GM21529 (cell line): ENCODE measurements around the gene RFFL.
A peak's percentile ranks its signal among the peaks of the same experiment; 100 is the strongest.
"Not testable (repeated sequence)": the region's sequence is repeated elsewhere in the genome, so short reads cannot be mapped to it uniquely, and the experiment has no call there.

Source experiments
- ATAC-seq: cut with Tn5 transposase; IDR thresholded peaks from one replicate; pipeline ENCODE4 v1.9.1; 2021; ENCODE audit not compliant: unreplicated experiment

Gene RFFL, protein sequence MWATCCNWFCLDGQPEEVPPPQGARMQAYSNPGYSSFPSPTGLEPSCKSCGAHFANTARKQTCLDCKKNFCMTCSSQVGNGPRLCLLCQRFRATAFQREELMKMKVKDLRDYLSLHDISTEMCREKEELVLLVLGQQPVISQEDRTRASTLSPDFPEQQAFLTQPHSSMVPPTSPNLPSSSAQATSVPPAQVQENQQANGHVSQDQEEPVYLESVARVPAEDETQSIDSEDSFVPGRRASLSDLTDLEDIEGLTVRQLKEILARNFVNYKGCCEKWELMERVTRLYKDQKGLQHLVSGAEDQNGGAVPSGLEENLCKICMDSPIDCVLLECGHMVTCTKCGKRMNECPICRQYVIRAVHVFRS

DNA sequence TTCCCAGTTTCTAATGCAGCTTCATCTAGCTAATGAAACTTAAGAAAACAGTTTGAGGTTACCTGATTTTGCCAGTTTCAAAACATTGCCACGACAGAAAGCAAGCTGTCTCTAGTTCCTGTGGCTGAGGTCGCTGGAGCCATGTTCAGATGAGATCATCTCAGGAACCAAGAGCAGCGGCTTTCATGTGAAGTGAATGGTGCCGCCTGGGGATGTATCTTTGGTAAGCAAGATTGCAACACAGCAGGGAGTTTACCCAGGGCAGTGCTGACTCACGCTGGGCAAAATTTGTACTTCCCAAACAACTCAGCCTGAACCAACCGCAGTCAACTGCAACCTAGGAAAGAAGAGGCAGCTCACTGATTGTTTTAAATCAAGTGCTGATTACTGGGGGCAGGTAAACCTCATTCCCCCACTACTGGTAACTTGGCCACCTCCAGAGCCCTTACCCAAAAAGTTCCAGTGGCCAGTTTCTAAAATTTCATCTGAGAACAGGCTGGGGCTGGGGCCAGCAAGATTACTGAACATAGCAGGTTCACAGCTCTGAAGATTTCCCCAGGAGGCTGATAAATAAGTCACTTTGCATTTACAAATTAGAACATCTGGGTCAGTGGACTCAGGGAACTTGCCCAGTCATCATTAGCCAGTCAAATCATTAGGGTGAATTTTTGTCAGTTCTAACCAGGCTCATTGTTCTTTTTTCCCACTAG is at the start of gene RFFL:
TSS of gene RFFL (minus strand) at position 194 of the 710 bp plus-strand sequence. CDS start 37,154 bp downstream, outside the sequence.
- ATAC-seq: peak; percentile 92

DNA sequence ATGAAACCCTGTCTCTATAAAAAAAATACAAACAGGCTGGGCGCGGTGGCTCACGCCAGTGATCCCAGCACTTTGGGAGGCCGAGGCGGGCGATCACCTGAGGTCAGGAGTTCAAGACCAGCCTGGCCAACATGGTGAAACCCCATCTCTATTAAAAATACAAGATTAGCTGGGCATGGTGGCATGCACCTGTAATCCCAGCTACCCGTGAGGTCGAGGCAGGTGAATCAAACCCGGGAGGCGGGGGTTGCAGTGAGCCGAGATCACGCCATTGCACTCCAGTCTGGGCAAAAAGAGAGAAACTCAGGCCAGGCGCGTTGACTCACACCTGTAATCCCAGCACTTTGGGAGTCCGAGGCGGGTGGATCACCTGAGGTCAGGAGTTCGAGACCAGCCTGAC is 47.3 kb upstream of the RFFL start:
- not testable (repeated sequence) for ATAC-seq

DNA sequence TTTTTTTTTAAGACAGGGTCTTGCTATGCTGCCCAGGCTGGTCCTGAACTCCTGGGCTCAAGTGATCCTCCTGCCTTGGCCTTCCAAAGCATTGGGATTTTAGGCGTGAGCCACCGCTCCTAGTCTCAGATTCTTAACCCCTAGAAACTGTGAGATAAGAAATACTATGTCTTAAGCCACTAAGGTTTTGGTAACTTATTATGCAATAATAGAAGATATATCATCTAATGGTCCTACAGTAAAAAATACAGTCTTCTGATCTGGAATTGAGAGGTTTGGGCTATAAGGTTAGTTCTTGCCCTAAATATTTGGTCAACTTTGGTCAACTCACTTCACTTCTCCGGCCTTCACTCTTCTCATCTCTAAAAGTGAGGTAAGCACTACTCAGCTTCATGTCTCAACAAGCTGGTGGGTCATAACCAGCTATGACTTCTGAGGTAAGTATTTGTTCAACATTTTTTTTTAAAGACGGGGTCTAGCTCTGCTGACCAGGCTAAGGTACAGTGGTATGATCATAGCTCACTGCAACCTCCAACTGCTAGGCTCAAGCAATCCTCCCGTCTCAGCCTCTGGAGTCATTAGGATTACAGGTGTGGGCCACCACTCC is 41.4 kb upstream of the RFFL start:
- ATAC-seq: no peak

DNA sequence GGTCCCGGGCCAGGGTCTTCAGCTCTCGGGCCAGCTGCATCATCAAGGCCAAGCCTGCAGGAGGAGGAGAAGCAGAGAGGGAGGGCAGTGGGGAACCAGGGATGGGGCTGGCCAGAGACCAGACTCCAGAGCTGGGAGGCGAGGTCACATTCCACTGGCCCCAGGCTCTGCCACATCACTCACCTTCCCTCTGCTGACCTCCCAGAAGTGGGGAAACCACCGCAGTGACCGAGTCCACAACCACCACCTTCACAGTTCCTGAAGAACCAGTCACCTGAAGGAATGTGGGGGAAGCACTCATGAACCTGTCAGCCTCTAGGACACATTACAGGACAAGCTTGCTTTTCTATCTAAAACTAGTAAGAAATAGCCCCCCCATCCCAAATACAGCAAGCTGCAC is 39.8 kb upstream of the RFFL start:
- no peak for ATAC-seq

DNA sequence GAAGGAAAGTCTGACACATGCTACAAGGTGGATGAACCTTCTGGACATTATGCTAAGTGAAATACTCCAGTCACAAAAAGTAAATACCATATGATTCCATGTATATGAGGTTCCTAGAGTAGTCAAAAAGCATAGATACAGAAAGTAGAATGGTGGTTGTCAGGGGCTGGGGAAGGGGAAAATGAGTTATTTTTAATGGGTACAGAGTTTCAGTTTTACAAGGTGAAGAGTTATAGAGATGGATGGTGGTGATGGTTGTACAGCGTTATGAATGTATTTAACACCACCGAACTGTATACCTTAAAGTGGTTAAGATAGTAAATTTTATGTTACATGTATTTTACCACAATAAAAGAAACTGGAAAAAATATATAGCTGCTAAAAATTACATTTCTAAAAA is 38.2 kb upstream of the RFFL start:
- no peak for ATAC-seq

DNA sequence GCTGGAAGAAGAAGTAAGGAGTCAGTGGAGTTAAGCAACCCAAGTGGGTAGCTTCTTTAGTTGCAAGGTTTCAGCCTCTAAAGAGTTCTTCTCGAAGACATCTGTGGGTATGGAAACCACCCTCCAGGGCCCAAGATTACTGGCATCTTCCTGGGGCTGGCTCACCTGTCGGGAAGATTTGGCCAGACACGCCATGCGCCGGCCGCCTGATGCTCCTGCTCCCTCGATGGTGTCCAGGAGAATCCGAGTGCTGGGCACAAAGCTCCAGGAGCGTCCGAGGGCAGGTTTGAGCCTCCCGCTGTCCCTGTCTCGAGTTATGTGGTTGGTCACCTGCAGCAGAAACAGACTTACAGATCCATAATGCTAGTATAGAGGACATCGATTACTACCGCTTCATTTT is 37.5 kb upstream of the RFFL start:
- no peak for ATAC-seq

DNA sequence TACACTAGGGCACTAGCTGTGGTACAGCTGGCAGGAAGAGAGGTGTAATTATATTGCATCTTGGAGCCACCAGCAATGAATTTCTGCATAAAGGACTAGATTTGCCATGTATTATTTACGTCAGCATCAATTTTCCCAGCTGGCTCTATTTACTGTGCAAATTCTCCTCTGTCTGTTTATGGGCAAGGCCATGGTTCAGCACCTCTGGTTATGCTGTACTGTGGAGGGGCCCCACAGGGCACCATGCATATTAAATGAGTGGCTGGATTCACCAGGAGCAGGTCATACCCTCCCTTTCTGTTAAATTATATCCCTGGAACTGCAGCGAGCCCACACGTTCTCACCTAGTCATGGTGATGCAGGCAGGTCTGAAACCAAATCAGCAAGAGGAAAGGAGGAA is 36.4 kb upstream of the RFFL start:
- no peak for ATAC-seq

DNA sequence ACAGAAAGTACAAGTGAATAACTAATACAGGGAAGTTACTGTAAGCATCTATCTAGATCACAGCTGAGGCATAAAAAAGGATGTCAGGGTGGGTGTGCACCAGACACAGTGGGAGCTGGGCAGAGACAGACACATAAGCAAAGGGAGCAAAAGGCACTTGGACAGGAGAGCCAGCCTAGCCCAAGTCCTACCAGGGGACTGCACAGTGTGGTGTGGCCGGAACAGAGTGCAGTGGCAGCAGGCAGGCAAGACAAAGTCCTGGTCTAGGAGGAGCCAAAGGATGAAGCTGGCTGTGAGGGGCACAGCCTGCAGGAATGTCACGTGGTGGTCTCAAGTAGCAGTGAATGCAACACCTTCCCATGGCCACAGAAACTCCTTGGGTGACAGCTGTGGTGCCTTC is 34.3 kb upstream of the RFFL start:
- ATAC-seq: no peak

DNA sequence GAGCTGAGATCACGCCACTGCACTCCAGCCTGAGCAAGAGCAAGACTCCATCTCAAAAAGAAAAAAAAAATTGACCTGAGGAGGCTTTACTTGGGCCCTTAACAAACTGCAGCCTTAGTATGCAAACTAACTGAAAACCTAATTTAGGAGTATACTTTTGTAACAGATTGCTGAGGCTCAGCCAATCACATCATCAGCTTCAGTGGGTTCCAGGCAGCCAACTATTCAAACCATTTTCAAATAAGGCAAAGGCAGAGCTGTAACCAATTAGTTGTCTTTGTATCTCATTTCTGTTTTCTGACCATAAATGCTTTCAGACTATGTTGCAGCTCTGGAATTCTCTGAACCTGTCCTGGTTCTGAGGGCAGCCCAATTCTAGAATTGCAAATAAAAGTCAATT is 32.2 kb upstream of the RFFL start:
- ATAC-seq: no peak

DNA sequence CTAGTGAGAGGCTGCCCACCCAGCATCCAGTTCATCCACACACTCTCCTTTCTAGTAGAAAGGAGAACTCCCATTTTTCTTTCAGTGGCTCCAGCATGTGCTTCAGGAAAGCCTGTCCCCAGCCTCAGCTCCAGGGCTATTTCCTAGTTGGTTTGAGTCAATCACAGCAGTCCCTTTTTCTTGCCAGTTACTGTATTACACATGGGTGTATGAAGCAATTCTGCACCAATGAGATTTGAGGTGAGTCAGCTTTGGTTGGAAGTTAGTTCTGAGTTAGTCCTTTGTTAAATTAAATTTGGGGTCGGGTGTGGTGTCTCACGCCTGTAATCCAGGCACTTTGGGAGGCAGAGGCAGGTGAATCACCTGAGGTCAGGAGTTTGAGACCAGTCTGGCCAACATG is 31.4 kb upstream of the RFFL start:
- no peak for ATAC-seq

DNA sequence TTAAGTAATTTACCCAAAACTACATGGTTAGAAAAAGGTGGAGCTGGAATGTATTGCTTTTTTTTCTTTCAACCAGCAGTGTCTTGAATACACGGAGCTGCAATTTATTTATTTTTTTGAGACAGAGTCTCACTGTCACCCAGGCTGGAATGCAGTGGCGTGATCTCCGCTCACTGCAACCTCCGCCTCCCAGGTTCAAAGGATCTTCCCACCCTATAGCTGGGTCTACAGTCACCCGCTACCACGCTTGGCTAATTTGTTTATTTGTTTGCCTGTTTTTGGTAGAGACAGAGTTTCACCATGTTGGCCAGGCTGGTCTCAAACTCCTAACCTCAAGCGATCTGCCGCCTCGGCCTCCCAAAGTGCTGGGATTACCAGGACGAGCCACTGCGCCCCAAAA is 27.2 kb upstream of the RFFL start:
- ATAC-seq: not testable (repeated sequence)

DNA sequence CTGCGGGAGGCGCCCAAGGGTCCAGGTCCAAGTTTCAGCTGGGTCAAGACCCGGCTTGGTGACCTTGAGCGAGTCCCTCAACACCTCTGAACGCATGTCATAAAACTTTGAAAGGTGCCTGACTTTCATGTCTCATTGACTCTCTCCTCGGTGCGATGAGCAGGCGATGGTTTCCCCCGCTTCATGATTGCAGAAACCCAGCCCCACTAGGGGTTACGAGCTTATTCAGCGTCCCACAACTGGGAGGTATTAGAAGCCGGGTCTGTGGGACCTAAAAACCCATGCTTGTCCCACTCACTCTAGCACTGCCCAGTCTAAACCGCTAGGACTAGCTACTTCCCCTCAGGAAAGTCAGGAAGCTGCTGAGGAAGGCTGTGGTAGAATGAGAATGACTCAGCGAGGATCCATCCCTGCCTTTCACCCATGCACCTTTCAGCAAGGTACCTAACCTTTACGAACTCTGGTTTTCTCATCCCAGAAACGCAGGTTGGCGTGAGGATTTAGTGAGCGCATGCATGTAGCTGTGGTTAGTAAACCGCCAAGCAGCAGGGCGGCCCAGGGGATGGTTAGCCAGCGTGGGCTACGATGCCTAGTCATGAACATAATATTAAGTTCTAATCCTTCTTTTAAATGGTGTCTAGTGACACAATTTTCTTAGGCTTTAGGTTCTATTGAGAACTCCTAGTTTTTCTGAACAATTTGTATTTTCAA is 26.2 kb upstream of the RFFL start:
- ATAC-seq: peak; percentile 23

DNA sequence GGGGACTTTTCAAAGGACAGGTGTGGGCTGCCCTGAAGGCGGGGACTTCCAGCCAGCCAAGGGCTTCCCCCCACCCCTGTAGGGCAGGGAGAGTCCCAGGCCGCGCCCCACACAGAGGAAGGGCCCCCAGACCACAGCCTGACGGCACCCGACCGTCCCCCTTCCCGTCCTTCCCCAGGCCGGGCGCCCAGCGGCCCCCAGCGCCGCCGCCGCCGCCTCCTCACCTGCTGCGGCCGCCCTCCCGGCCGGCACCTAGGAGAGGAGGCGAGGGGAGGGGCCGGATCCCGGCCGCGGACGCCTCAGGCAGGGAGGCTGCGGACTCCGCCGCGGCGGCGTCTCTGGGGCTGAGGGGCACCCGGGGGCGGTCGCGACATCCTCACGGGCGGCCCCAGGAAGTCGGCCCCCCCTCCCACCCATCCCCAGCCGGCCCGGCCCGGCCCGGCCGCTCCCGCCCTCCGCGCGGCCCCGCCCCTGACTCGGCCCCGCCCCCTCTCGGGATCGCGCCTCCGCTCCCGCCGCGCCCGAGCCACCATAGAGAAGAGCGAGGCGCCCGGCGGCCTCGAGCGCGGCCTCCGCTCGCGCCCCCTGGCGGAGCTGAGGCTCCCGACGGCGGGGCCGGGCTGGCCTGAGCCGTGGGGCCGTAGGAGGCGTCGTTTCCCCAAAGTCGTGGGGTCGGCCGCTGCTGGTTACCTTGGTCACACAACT is 25.5 kb upstream of the RFFL start:
- peak; percentile 64 for ATAC-seq

DNA sequence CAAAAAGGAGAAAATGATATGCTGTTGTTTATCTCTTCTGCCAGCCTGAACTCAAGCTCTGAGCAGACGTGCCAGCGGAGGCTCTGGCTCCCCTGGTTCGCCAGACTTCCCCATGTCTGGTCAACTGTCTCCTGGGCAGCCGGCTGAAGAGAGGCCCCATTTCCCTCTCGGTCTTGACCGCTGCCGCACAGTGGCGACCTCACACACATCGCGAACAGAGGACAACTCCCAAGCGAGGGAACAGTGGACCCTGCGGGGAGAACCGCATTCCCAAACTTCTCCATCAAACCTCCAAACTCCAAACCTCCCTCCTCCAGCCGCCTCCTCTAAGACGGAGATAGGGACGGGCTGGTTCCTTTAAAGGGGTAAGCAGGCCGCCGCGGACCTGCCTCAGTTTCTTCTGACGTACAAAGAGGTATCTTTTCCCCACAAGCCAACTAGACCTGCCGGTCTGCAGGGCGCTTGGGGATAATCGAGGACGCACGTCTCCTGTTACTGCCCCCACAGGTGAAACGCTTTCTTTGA is 24.9 kb upstream of the RFFL start:
- ATAC-seq: no peak

DNA sequence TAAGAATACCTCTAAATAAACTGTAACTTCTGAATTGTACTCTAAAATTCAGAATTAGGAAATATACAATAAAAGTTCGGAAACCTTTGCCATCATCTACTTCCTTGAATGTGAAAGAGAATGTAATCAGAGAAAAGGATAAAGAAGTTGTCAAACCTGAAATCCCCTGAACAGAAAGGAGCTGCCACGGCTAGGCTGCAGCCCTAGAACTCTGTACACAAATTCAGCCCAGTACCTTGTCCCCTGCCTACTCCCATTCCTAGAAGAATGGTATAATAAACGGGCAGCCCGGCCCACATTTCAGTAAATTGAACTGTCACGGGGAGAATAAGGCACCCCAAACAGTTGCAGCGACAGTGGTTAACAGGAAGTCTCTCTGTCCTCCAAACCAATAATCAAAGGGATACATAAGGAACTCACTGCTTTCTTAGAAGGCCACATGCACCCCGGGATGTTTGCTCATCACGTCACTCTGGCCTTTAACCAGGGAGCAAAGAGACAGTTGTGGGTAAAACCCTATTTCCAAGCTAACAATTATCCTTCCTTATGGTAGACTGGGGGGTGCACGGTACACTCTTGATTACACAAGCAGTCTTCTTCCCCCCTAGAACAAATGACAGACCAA is 24.3 kb upstream of the RFFL start:
- ATAC-seq: no peak

DNA sequence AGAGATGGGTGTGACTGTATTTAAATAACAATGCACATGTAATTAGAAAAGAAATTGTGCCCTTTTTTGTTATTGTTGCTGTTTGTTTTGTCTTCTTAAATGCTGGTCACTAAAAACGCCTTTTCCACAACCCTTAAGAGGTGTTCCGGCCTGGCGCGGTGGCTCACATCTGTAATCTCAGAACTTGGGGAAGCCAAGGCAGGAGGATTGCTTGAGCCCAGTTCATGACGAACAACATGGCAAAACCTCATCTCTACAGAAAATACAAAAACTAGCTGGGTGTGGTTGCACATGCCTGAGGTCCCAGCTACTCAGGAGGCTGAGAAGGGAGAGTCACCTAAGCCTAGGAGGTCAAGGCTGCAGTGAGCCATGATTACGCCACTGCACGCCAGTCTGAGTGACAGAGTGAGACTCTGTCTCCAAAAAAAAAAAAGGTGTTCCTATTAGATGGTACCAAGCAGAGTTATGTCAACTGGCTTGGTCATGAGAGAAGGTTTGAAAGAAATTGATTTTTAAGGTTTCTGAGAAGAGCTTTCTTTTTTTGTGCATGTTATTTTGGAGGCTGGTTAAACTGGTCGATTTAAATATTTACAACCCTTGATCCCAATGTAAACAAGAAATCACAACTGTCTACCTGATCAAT is 23.5 kb upstream of the RFFL start:
- no peak for ATAC-seq

DNA sequence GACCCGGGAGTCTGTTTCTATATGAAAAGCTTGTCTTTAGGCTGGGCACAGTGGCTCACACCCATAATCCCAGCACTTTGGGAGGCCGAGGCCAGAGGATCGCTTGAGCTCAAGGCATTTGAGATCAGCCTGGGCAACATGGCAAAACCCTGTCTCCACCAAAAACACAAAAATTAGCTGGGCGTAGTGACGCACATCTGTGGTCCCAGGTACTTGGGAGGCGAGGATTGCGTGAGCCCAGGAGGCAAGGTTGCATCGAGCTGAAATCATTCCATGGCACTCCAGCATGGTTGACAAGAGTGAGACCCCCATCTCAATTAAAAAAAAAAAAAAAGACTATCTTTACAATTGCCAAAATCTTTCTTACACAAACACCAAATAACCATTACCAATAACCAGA is 22.7 kb upstream of the RFFL start:
- ATAC-seq: no peak

DNA sequence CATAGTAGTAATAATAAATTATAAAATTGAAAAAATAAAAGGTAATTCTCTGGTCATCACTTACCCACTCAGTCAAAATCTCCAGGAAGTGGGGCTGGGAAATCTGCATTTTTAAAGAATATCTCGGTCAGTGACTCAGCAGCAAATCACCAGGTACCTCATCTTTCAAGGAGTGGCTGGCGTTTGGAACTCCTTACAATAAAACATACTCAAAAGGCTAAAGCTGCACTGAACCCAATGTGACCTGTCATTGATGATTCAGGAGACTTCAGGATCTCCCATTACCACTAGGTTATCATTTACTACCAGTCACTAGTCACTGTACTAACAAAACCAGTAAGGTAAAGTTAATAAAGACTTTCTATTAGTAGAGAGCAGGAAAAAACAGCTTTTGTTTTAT is 21.5 kb upstream of the RFFL start:
- no peak for ATAC-seq

DNA sequence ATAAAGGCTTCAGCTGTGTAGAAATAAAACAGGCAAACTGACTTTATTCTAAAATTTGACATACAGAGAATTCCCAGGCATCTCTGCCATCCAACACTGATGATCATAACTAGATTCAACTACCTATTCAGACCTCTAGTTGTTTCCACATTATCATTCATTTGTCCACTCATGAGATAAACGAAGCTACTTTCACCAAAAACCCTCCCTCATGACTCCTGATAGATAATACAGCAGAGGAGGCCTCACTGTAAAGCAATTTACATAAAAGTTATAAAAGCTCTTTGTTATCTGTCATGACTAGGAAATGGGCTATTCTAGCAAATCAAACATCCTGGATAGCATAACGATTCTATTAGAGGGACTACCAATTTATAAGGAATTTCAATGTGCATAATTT is 19.6 kb upstream of the RFFL start:
- no peak for ATAC-seq
